ENCODE measurements around the gene OR52N4. TPM values are rescaled to one million over a fixed set of nuclear protein-coding genes. Genes with fewer than 3 reads are reported as not detected.

The OR52N4 gene
- total RNA-seq, 1 donor from 2014 or later = not detected

- Histone ChIP-seq H3K4me1 (no peaks in the 10 kb centered on the region), H3K27me3 (no peaks in the 10 kb centered on the region), H3K9me3 (no peaks in the 10 kb centered on the region), H3K4me3 (no peak overlapping the region), H3K36me3 (no peaks in the 10 kb centered on the region), H3K27ac (no peak overlapping the region)
- TF ChIP-seq, protein P1, sequence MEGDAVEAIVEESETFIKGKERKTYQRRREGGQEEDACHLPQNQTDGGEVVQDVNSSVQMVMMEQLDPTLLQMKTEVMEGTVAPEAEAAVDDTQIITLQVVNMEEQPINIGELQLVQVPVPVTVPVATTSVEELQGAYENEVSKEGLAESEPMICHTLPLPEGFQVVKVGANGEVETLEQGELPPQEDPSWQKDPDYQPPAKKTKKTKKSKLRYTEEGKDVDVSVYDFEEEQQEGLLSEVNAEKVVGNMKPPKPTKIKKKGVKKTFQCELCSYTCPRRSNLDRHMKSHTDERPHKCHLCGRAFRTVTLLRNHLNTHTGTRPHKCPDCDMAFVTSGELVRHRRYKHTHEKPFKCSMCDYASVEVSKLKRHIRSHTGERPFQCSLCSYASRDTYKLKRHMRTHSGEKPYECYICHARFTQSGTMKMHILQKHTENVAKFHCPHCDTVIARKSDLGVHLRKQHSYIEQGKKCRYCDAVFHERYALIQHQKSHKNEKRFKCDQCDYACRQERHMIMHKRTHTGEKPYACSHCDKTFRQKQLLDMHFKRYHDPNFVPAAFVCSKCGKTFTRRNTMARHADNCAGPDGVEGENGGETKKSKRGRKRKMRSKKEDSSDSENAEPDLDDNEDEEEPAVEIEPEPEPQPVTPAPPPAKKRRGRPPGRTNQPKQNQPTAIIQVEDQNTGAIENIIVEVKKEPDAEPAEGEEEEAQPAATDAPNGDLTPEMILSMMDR (IDR thresholded peaks at IDR 0.05) = no peak
- TF ChIP-seq POLR2A (IDR thresholded peaks at IDR 0.05) (no peak), POLR2AphosphoS5 (IDR thresholded peaks at IDR 0.05; ENCODE audit: insufficient read depth in 1 of 2, low read depth in 1 of 2) (no peak)
- intact Hi-C loops (cut with DNase I) = loop anchor here (10.0 kb wide), 1 partner anchor 65 kb away; no protein-coding TSS in a partner anchor
- DNase-seq (ENCODE audit: extremely low spot score in 2 of 2) = no peak
Measured at GRCh38 chr11:5719703-5720495, 34.1 kb upstream of the OR52N4 start.

GRCh38 chr11:5722622-5723021, 31.4 kb upstream of the OR52N4 start:
- Histone ChIP-seq H3K27ac (no peak overlapping the region), H3K4me3 (no peak overlapping the region), H3K27me3 (no peaks in the 10 kb centered on the region), H3K9me3 (no peaks in the 10 kb centered on the region), H3K4me1 (no peaks in the 10 kb centered on the region), H3K36me3 (no peaks in the 10 kb centered on the region)
- TF ChIP-seq POLR2AphosphoS5 (IDR thresholded peaks at IDR 0.05; ENCODE audit: insufficient read depth in 1 of 2, low read depth in 1 of 2) = no peak
- no peak for TF ChIP-seq POLR2A (IDR thresholded peaks at IDR 0.05)
- TF ChIP-seq, protein P1 (IDR thresholded peaks at IDR 0.05) = no peak
- intact Hi-C loops (cut with DNase I) = loop anchor here (10.0 kb wide), 1 partner anchor 68 kb away; no protein-coding TSS in a partner anchor
- DNase-seq (ENCODE audit: extremely low spot score in 2 of 2) = no peak

DNA sequence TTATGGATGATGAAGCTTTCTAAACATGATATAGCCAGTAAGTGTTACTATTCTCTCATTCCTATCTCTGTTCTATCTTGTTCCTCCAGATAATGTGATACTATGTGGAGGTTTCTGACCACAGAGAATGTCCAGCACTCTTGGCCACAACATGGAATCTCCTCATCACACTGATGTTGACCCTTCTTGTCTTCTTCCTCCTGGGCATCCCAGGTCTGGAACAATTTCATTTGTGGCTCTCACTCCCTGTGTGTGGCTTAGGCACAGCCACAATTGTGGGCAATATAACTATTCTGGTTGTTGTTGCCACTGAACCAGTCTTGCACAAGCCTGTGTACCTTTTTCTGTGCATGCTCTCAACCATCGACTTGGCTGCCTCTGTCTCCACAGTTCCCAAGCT, 27.7 kb upstream of the OR52N4 start:
- TF ChIP-seq POLR2A (IDR thresholded peaks at IDR 0.05) = no peak
- TF ChIP-seq, protein P1 (IDR thresholded peaks at IDR 0.05) = no peak
- TF ChIP-seq POLR2AphosphoS5 (IDR thresholded peaks at IDR 0.05; ENCODE audit: insufficient read depth in 1 of 2, low read depth in 1 of 2) = no peak
- no peaks in the 10 kb centered on the region for H3K36me3 ChIP-seq
- no peaks in the 10 kb centered on the region for H3K9me3 ChIP-seq
- H3K4me3 ChIP-seq = no peak overlapping the region
- H3K27ac ChIP-seq = no peak overlapping the region
- no peak for DNase-seq (ENCODE audit: extremely low spot score in 2 of 2)
- H3K4me1 ChIP-seq = no peaks in the 10 kb centered on the region
- H3K27me3 ChIP-seq = no peaks in the 10 kb centered on the region
- intact Hi-C loops (cut with DNase I) = loop anchor here (10.0 kb wide), 1 partner anchor 72 kb away; no protein-coding TSS in a partner anchor

- no peaks in the 10 kb centered on the region for H3K27me3 ChIP-seq
- no peaks in the 10 kb centered on the region for H3K9me3 ChIP-seq
- no peak overlapping the region for H3K27ac ChIP-seq
- H3K36me3 ChIP-seq = no peaks in the 10 kb centered on the region
- no peak for DNase-seq (ENCODE audit: extremely low spot score in 2 of 2)
- no peaks in the 10 kb centered on the region for H3K4me1 ChIP-seq
- no peak overlapping the region for H3K4me3 ChIP-seq
- TF ChIP-seq, protein P1 (IDR thresholded peaks at IDR 0.05) = no peak
- TF ChIP-seq POLR2A (IDR thresholded peaks at IDR 0.05) (no peak), POLR2AphosphoS5 (IDR thresholded peaks at IDR 0.05; ENCODE audit: insufficient read depth in 1 of 2, low read depth in 1 of 2) (no peak)
- intact Hi-C loops (cut with DNase I) = loop anchor here (10.0 kb wide), 1 partner anchor 73 kb away; no protein-coding TSS in a partner anchor
Measured at GRCh38 chr11:5727691-5728090, 26.4 kb upstream of the OR52N4 start.

DNA sequence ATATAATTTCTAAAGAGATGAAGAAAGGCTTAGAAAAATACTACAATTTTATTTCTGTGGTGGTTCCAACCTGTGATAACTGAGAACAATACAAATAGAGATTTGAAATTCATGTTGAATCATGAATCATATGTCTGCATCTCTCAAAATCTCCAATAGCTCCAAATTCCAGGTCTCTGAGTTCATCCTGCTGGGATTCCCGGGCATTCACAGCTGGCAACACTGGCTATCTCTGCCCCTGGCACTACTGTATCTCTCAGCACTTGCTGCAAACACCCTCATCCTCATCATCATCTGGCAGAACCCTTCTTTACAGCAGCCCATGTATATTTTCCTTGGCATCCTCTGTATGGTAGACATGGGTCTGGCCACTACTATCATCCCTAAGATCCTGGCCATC, 17.6 kb upstream of the OR52N4 start, which contains the start of gene OR56B1:
Gene OR56B1 (plus strand): TSS at position 53 of the 400 bp plus-strand sequence. CDS start 69 bp downstream, at position 122.
- Histone ChIP-seq H3K36me3 (no peaks in the 10 kb centered on the region), H3K27ac (no peak within 1 kb of the TSS), H3K4me1 (no peaks in the 10 kb centered on the region), H3K27me3 (no peaks in the 10 kb centered on the region), H3K9me3 (no peaks in the 10 kb centered on the region), H3K4me3 (no peak within 1 kb of the TSS)
- intact Hi-C loops (cut with DNase I) = no loop called here
- DNase-seq (ENCODE audit: extremely low spot score in 2 of 2) = no peak
- TF ChIP-seq POLR2AphosphoS5 (IDR thresholded peaks at IDR 0.05; ENCODE audit: insufficient read depth in 1 of 2, low read depth in 1 of 2) (no peak), POLR2A (IDR thresholded peaks at IDR 0.05) (no peak)
- TF ChIP-seq, protein P1 (IDR thresholded peaks at IDR 0.05) = no peak
